GM21447 (cell line): ENCODE results near the gene GCM1.

Experiments used
- ATAC-seq: cut with Tn5 transposase; IDR thresholded peaks from one replicate; pipeline ENCODE4 v1.9.1; 2021; ENCODE audit not compliant: unreplicated experiment

GCM1 gene

GRCh38 chr6:53154071-53154470 is 5.4 kb upstream of the GCM1 start:
- no peak for ATAC-seq

DNA sequence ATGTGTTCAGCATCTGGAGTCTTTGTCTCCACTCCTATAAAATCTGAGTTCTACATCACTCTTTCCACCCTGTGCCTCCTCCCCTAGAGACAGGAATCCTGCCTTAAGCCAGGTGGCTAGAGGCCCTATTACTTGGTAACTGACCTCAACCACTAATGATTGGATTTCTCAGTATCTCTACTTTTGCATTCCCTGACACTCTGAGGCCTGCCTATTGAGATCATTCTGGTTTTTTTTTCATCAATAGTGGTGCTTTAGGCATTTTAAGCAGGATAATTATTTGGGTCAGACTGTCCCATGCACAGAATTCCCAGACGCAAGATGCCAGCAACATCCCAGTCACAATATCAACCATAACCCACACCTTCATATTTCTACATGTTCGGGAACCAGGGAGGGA is 3.9 kb upstream of the GCM1 start:
- ATAC-seq: no peak

DNA sequence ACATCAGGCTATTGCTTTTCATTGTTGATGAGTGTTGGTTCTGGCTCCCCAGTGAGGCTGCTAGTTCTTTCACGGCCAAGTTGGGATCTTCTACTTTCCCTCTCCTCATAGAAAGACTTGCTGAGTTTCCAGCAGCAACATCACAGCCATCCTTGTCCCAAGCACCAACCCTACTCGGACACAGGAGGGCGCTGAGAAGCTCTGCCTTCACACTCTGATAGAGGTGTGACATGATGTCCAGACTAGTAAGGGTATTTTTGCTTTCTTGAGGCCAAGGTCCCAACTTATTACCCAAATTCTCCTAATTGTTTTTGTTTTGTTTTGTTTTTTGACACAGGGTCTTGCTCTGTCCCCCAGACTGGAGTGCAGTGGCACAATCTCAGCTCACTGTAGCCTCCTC is 3.0 kb upstream of the GCM1 start:
- no peak for ATAC-seq

DNA sequence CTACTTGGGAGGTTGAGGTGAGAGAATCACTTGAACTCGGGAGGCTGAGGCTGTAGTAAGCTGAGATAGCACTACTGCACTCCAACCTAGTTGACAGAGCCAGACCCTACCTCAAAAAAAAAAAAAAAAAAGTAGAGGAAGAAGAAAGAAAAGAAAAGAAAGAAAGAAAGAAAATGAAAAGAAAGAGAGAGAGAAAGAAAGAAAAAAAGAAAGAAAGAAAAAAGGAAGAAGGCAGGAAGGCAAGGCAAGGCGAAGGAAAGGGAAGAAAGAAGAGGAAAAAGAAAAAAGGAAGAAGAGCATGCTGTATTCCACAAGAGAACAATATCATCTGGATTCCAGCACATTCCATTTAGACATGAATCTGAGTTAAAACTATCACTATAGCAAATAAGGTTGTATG is 3.8 kb downstream of the GCM1 start:
- ATAC-seq: no peak

- no peak for ATAC-seq
Measured at GRCh38 chr6:53143710-53144109, 4.9 kb downstream of the GCM1 start.

GRCh38 chr6:53142810-53143209 is 5.8 kb downstream of the GCM1 start:
- ATAC-seq: no peak

- no peak for ATAC-seq
Measured at GRCh38 chr6:53139841-53140413, 8.7 kb downstream of the GCM1 start.

DNA sequence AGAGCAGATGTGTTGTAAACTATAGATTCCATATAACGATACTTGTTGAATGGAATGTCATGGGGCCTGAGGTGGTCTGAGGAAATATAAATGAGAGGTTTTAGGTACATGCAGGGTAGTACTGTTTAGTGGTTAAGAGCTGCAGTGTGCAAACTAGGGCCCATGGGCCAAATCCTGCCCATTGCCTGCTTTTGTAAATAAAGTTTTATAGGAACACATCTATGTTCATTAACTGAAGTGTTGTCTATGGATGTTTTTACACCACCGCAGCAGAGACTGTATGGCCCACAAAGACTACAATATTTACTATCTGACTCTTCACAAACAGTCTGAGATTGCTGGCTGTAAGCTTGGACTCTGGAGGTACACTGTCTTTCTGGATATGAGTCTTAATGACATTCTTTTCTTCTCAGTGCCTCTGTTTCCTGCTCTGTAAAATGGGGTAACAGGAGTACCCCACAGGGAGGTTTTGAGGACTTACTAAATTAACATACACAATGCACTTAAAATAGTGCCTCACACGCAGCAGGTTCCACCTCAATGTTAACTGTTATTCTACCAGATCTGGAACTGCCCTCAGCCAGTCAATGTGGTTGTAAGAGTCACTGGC is 12.5 kb downstream of the GCM1 start:
- no peak for ATAC-seq

GRCh38 chr6:53134601-53135235 is 13.9 kb downstream of the GCM1 start:
- ATAC-seq: no peak

DNA sequence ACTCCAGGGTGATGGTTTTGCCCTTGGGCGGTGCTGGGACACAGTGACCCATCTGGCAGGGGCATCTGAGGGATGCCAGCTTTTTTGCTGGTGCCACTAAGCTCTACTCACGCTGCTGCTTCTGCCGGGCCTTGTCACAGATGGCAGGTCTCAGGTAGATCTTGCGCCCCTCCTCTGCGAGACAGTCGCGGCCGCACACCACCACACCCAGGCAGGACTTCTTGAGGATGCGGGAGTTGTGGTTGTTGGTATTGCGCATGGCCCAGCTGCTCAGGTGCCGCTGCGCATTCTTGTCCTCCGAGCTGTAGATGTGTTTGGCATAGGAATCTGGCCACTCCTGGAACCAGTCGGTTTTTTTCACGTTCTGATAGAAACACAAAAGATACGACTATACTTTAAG is 14.7 kb downstream of the GCM1 start:
- ATAC-seq: no peak

- no peak for ATAC-seq
Measured at GRCh38 chr6:53130569-53131290, 17.9 kb downstream of the GCM1 start.

- no peak for ATAC-seq
Measured at GRCh38 chr6:53128842-53129241, 19.8 kb downstream of the GCM1 start.

- ATAC-seq: no peak
Measured at GRCh38 chr6:53125276-53125675, 23.4 kb downstream of the GCM1 start.

DNA sequence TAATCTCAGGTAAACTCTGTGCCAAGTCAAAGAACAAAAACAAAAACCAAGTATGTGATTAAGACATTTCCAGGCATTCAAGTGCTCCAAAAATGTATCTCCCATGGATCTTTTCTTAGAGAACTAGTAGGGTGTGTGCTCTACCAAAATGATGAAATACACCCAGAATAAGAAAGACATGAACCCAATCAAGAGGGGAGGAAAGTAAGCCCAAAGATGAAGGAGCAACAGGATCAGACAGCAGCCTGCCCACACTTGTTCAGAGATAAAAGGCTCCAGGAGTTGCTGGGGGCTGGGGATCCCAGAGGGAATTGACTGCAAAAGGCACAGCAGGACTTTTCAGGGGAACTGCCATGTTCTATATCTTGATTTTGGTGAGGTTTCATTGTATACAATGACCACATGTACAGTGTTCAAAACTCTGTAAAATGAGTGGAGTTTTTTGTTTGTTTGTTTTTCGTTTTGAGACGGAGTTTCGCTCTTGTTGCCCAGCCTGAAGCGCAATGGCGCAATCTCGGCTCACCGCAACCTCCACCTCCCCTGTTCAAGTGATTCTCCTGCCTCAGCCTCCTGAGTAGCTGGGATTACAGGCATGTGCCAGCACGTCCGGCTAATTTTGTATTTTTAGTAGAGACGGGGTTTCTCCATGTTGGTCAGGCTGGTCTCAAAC is 24.4 kb downstream of the GCM1 start:
- ATAC-seq: no peak

- no peak for ATAC-seq
Measured at GRCh38 chr6:53119772-53120409, 28.8 kb downstream of the GCM1 start.

- ATAC-seq: no peak
Measured at GRCh38 chr6:53119349-53119748, 29.3 kb downstream of the GCM1 start.

DNA sequence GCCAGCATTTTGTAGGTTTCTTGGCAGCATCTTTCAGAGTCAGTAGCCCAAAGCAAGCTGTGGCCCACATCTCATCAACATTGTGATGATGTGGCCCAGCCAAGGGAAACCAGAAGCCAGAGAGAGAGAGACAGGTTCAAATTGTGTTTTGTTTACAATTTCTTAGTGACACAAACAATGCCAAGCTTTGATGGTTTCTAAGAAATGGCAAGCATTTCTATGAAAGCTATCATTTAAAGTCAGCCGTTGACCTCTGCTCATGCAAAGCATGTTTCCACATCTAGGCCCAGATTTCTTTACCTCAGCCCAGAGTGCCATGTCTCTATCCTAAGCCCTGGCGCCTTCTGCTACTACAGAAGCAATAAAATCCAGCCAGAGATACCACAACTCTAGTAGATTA is 32.9 kb downstream of the GCM1 start:
- no peak for ATAC-seq

DNA sequence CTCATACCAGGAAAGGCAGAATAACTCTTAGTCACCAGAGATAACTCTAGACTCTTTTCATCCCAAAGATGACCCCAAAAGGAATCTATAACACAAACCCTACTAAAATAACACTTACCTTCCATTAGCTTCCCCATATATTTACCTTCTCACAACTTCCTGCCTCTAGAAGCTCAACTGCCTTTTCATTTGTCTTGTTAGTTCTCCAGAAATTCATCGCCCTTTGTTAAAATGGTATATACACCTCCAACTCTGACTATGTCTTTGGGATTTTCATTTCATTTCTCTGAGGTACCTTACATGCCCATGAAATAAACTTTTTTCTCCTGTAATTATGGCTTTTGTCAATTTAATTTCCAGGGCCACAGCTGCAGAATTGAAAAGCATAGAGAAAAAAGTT is 33.5 kb downstream of the GCM1 start:
- no peak for ATAC-seq

DNA sequence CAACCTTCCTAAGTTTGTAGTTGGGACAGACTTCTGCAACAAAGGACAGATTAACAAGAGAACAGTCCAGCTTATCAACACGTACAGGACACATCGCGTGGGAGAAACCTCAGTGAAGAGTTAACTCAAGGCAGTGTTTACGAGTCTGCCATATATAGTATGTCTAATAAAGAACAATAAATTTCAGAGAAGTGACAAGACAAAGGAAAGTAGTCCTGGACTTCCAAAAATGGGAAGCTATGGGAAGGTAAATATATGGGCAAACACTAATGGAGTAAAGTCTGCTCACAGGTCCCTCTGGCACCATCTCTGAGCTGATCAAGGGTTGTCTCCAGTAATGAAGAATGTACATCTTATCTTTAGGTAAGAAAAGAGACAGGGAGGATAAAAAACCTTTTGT is 34.9 kb downstream of the GCM1 start:
- no peak for ATAC-seq

DNA sequence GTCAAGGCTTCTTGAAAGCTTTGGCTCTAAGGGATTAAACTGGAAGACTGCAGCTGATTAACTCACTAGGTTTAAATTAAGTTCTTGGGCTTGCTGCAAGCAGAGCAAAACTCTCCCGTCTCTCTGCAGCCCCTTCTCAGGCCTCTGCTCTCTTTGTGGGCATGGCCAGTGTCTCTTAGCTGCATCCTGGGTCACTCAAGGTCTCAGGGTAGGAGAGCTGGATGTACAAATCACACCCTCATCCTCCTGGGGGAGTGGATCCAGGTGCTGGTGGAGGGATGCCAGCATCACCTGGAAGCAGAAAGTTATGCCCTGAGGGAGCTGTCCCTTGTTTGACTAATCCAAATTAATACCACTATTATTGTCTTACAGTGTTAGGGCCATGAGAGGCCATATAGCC is 35.8 kb downstream of the GCM1 start:
- no peak for ATAC-seq

- ATAC-seq: no peak
Measured at GRCh38 chr6:53112404-53112803, 36.2 kb downstream of the GCM1 start.
